Sciatic nerve (tissue), 2 donors: Measurements from ENCODE around the gene PRIMA1. TPM values are rescaled to one million over a fixed set of nuclear protein-coding genes. Genes with fewer than 3 reads are reported as not detected.

Source experiments
- ATAC-seq: fragments of 200-7000 bp; cut with Tn5 transposase; one replicate; pipeline ENCODE4 v1.9.1; 2020; ENCODE audit warnings: mild to moderate bottlenecking, moderate library complexity
- DNase-seq: peaks from one replicate; pipeline ENCODE4 v3.0.0-alpha.2; 2020; ENCODE audit warnings: low spot score
- intact Hi-C: fragments of 100-400 bp; cut with DNase I; formaldehyde crosslinking; loops from one replicate; pipeline ENCODE4 v1.14.2; 2022
- total RNA-seq: library from RNA; stranded (reverse); fragmentation: NEBNext Ultra II Directional; extraction: Animal tissue kit (Norgen Biotek cat#: 25700); gene quantifications from one replicate; pipeline ENCODE4 v1.2.1, GENCODE V29; 2021
- donor health status: DM: no; HTN: no; CAD: no.
- donor health status: DM: no; HTN: no; CAD: no.

Gene PRIMA1
- total RNA-seq, 1 donor from 2014 or later: 73.3 TPM

- intact Hi-C loops: no loop called here
- no peak for ATAC-seq
- no peak for DNase-seq
Observed at GRCh38 chr14:93799617-93799988, 11.3 kb upstream of the PRIMA1 start.

GRCh38 chr14:93797536-93797935, 9.3 kb upstream of the PRIMA1 start:
- ATAC-seq: no peak
- intact Hi-C loops: no loop called here
- no peak for DNase-seq

- no peak for DNase-seq
- ATAC-seq: no peak
- intact Hi-C loops: no loop called here
Observed at GRCh38 chr14:93797071-93797470, 8.8 kb upstream of the PRIMA1 start.

- ATAC-seq: no peak
- intact Hi-C loops: no loop called here
Observed at GRCh38 chr14:93794756-93795155, 6.5 kb upstream of the PRIMA1 start.

GRCh38 chr14:93793555-93794324, 5.5 kb upstream of the PRIMA1 start:
- intact Hi-C loops: no loop called here

More at GRCh38 chr14:93794756-93795155, 6.5 kb upstream of the PRIMA1 start:
- DNase-seq: no peak

GRCh38 chr14:93792391-93792790, 4.1 kb upstream of the PRIMA1 start:
- ATAC-seq (no peak), DNase-seq (no peak)
- intact Hi-C loops: no loop called here

More at GRCh38 chr14:93793555-93794324, 5.5 kb upstream of the PRIMA1 start:
- ATAC-seq: no peak
- DNase-seq: no peak

GRCh38 chr14:93790966-93791365, 2.7 kb upstream of the PRIMA1 start:
- intact Hi-C loops: no loop called here
- ATAC-seq: no peak
- no peak for DNase-seq

GRCh38 chr14:93789228-93790130, 1.2 kb upstream of the PRIMA1 start:
- ATAC-seq: peak; percentile 46
- intact Hi-C loops: loop anchor here (10.0 kb wide), 1 partner anchor 55 kb away; no protein-coding TSS in a partner anchor
- no peak for DNase-seq

- intact Hi-C loops: loop anchor here (10.0 kb wide), 1 partner anchor 54 kb away; no protein-coding TSS in a partner anchor
- peak; percentile 86 for ATAC-seq
Observed at GRCh38 chr14:93788543-93789227, 400 bp upstream of the PRIMA1 start.

GRCh38 chr14:93787465-93788292, 606 bp downstream of the PRIMA1 start:
- DNase-seq (no peak), ATAC-seq (peak; percentile 5)
- intact Hi-C loops: loop anchor here (10.0 kb wide), 1 partner anchor 53 kb away; no protein-coding TSS in a partner anchor

More at GRCh38 chr14:93788543-93789227, 400 bp upstream of the PRIMA1 start:
- DNase-seq: peak; percentile 74

- no peak for ATAC-seq
- DNase-seq: no peak
- intact Hi-C loops: loop anchor here (10.0 kb wide), 1 partner anchor 51 kb away; no protein-coding TSS in a partner anchor
Observed at GRCh38 chr14:93785423-93785822, 2.9 kb downstream of the PRIMA1 start.

GRCh38 chr14:93784878-93785277, 3.4 kb downstream of the PRIMA1 start:
- ATAC-seq (no peak), DNase-seq (no peak)
- intact Hi-C loops: loop anchor here (10.0 kb wide), 1 partner anchor 50 kb away; no protein-coding TSS in a partner anchor

- intact Hi-C loops: loop anchor here (10.0 kb wide), 1 partner anchor 46 kb away; no protein-coding TSS in a partner anchor
Observed at GRCh38 chr14:93780813-93781400, 7.4 kb downstream of the PRIMA1 start.

GRCh38 chr14:93778856-93779629, 9.2 kb downstream of the PRIMA1 start:
- DNase-seq (no peak), ATAC-seq (no peak)
- intact Hi-C loops: no loop called here

More at GRCh38 chr14:93780813-93781400, 7.4 kb downstream of the PRIMA1 start:
- ATAC-seq: no peak
- no peak for DNase-seq

- DNase-seq: no peak
- ATAC-seq: peak; percentile 19
- intact Hi-C loops: no loop called here
Observed at GRCh38 chr14:93778453-93778852, 9.8 kb downstream of the PRIMA1 start.

GRCh38 chr14:93775744-93776143, 12.5 kb downstream of the PRIMA1 start:
- intact Hi-C loops: no loop called here
- DNase-seq (no peak), ATAC-seq (peak; percentile 58)

GRCh38 chr14:93775158-93775557, 13.1 kb downstream of the PRIMA1 start:
- no peak for DNase-seq
- intact Hi-C loops: no loop called here
- no peak for ATAC-seq
